HEK293 (cell line): ENCODE data around the gene RUSF1.

Experiments used
- CTCF ChIA-PET: fragments of 350-600 bp; formaldehyde crosslinking; extraction: SDS; loops from one replicate; lab custom pipeline; 2021; ENCODE audit warnings: antibody characterized with exemption; lab: Yijun Ruan, JAX
- POLR2A ChIA-PET: fragments of 300-600 bp; formaldehyde crosslinking; extraction: SDS; loops from one replicate; lab custom pipeline; 2020; ENCODE audit warnings: antibody characterized with exemption, inconsistent platforms; lab: Yijun Ruan, JAX
- H3K27ac ChIP-seq: fragments of 200-500 bp; sonication (Bioruptor generic); 2 replicates; pipeline ENCODE4 v1.5.1; 2014; ENCODE audit warnings: low read depth, low read length, control low read depth, inconsistent platforms; ENCODE audit errors: extremely low read depth
- H3K36me3 ChIP-seq, 2 experiments: fragments of 200-500 bp in 1 of 2; sonication (Bioruptor generic) in 1 of 2; 1 replicate in 1 of 2; 2 replicates in 1 of 2; pipeline ENCODE4 v1.5.1; 2014 to 2017; ENCODE audit warnings: inconsistent platforms in 2 of 2, low read length in 2 of 2; ENCODE audit not compliant: control insufficient read depth in 2 of 2, insufficient read depth in 1 of 2
- H3K4me1 ChIP-seq: fragments of 200-500 bp; sonication (Bioruptor generic); 2 replicates; pipeline ENCODE4 v1.5.1; 2014; ENCODE audit warnings: mild to moderate bottlenecking, low read length, inconsistent platforms; ENCODE audit not compliant: control insufficient read depth, insufficient read depth
- H3K4me3 ChIP-seq: 2 replicates; pipeline ENCODE4 v1.5.1; 2011; ENCODE audit warnings: low read depth, mild to moderate bottlenecking, control low read depth, low read length, moderate library complexity
- H3K9me3 ChIP-seq: fragments of 200-500 bp; sonication (Bioruptor generic); 2 replicates; pipeline ENCODE4 v1.5.1; 2014; ENCODE audit warnings: low read depth, low read length, inconsistent platforms; ENCODE audit not compliant: control insufficient read depth, insufficient read depth
- AEBP2 ChIP-seq: fragments of 450-650 bp; formaldehyde crosslinking; IDR thresholded peaks from 2 replicates; pipeline ENCODE4 v1.5.1; 2016; ENCODE audit warnings: missing biosample characterization, missing genetic modification characterization, borderline replicate concordance
- RBAK ChIP-seq: fragments of 450-650 bp; formaldehyde crosslinking; IDR thresholded peaks from 2 replicates; pipeline ENCODE4 v1.5.1; 2016; ENCODE audit warnings: missing biosample characterization, missing genetic modification characterization
- WT1 ChIP-seq: fragments of 450-650 bp; formaldehyde crosslinking; IDR thresholded peaks from 2 replicates; pipeline ENCODE4 v1.5.1; 2016; ENCODE audit warnings: missing biosample characterization, missing genetic modification characterization
- ZBTB11 ChIP-seq: fragments of 450-650 bp; formaldehyde crosslinking; conservative IDR thresholded peaks from 2 replicates; pipeline ENCODE4 v1.5.1; 2016; ENCODE audit warnings: low read depth, missing biosample characterization, missing genetic modification characterization
- ZNF10 ChIP-seq: fragments of 450-650 bp; formaldehyde crosslinking; IDR thresholded peaks from 2 replicates; pipeline ENCODE4 v1.5.1; 2017; ENCODE audit warnings: missing biosample characterization, missing genetic modification characterization
- ZNF146 ChIP-seq: fragments of 450-650 bp; formaldehyde crosslinking; IDR thresholded peaks from 2 replicates; pipeline ENCODE4 v1.5.1; 2016; ENCODE audit warnings: missing biosample characterization, missing genetic modification characterization
- ZNF174 ChIP-seq: fragments of 450-650 bp; formaldehyde crosslinking; IDR thresholded peaks from 2 replicates; pipeline ENCODE4 v1.5.0; 2017; ENCODE audit warnings: missing biosample characterization, mild to moderate bottlenecking, missing genetic modification characterization
- ZNF248 ChIP-seq: fragments of 450-650 bp; formaldehyde crosslinking; IDR thresholded peaks from 2 replicates; pipeline ENCODE4 v1.5.1; 2017; ENCODE audit warnings: missing biosample characterization, missing genetic modification characterization
- ZNF311 ChIP-seq: fragments of 450-650 bp; formaldehyde crosslinking; IDR thresholded peaks from 2 replicates; pipeline ENCODE4 v1.5.1; 2017; ENCODE audit warnings: missing biosample characterization, missing genetic modification characterization, borderline replicate concordance
- ZNF433 ChIP-seq: fragments of 450-650 bp; formaldehyde crosslinking; IDR thresholded peaks from 2 replicates; pipeline ENCODE4 v1.5.1; 2016; ENCODE audit warnings: missing biosample characterization, missing genetic modification characterization, low read depth
- ZNF558 ChIP-seq: fragments of 450-650 bp; formaldehyde crosslinking; IDR thresholded peaks from 2 replicates; pipeline ENCODE4 v1.5.1; 2016; ENCODE audit warnings: missing biosample characterization, missing genetic modification characterization
- ZNF561 ChIP-seq: fragments of 450-650 bp; IDR thresholded peaks from 2 replicates; pipeline ENCODE4 v1.5.1; 2018; ENCODE audit warnings: missing biosample characterization, missing genetic modification characterization, borderline replicate concordance
- ZNF580 ChIP-seq: fragments of 450-650 bp; formaldehyde crosslinking; IDR thresholded peaks from 2 replicates; pipeline ENCODE4 v1.5.1; 2016; ENCODE audit warnings: missing biosample characterization, missing genetic modification characterization
- ZNF585B ChIP-seq: fragments of 450-650 bp; formaldehyde crosslinking; IDR thresholded peaks from 2 replicates; pipeline ENCODE4 v1.5.1; 2016; ENCODE audit warnings: missing biosample characterization, missing genetic modification characterization
- ZNF704 ChIP-seq: fragments of 450-650 bp; formaldehyde crosslinking; IDR thresholded peaks from 2 replicates; pipeline ENCODE4 v1.5.1; 2016; ENCODE audit warnings: missing biosample characterization, missing genetic modification characterization
- TF ChIP-seq, protein P1 (sequence below): fragments of 450-650 bp; formaldehyde crosslinking; IDR thresholded peaks from 2 replicates; pipeline ENCODE4 v1.5.0; 2017; ENCODE audit warnings: missing biosample characterization, missing genetic modification characterization, borderline replicate concordance
- TF ChIP-seq, protein P2 (sequence below): fragments of 450-650 bp; formaldehyde crosslinking; IDR thresholded peaks from 2 replicates; pipeline ENCODE4 v1.5.1; 2016; ENCODE audit warnings: missing biosample characterization, missing genetic modification characterization, low read depth
- TF ChIP-seq, protein P3 (sequence below): fragments of 450-650 bp; formaldehyde crosslinking; IDR thresholded peaks from 2 replicates; pipeline ENCODE4; 2016; ENCODE audit warnings: missing biosample characterization, missing genetic modification characterization

The RUSF1 gene

DNA sequence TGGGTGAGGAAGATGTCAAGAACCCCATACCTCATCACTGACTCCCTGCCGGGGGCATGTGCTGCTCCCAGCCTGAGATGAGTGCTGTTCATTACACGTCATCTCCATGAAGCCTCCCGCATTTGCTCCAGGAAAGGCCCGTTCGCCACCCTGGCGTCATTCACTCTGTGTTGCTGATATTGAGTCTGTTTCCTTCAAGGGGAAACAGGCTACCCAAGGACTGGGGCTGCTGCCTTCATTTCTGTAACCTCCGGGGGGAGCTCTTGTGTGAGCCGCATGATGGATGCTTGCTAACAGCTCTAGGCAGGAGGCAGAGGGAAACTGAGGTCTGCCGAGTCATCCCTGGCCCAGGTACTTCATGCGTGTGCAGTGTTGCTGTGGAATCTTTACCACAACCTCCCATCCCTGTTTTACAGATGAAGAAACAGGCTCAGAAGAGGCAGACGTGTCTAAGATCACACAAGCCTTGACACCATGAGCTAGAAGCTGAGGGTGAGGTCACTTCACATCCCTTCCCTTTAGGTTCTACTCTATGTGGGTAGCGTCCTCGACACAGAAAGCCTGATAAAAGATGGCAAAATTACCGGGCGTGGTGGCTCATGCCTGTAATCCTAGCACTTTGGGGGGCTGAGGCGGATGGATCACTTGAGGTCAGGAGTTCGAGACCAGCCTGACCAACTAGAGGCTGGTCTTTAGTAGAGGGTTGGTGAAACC lies 52.4 kb downstream of the RUSF1 start:
- Histone ChIP-seq H3K27ac (no peak overlapping the region), H3K36me3 (peaks cover 0 to 23% of the 10 kb centered on the region in 2 experiments; a peak in 1 of 3 replicates), H3K9me3 (no peaks in the 10 kb centered on the region), H3K4me3 (no peak overlapping the region), H3K4me1 (peaks cover 13% of the 10 kb centered on the region)
- no peak for TF ChIP-seq ZNF704
- TF ChIP-seq ZNF248 (tag by site-specific recombination): no peak
- TF ChIP-seq ZNF146 (tag by site-specific recombination): no peak
- no peak for TF ChIP-seq RBAK
- no peak for TF ChIP-seq ZNF561 (tag by site-specific recombination)
- TF ChIP-seq ZNF174 (tag by site-specific recombination): no peak
- TF ChIP-seq ZNF10 (tag by site-specific recombination): no peak
- TF ChIP-seq AEBP2 (tag by site-specific recombination): no peak
- TF ChIP-seq, protein P1, sequence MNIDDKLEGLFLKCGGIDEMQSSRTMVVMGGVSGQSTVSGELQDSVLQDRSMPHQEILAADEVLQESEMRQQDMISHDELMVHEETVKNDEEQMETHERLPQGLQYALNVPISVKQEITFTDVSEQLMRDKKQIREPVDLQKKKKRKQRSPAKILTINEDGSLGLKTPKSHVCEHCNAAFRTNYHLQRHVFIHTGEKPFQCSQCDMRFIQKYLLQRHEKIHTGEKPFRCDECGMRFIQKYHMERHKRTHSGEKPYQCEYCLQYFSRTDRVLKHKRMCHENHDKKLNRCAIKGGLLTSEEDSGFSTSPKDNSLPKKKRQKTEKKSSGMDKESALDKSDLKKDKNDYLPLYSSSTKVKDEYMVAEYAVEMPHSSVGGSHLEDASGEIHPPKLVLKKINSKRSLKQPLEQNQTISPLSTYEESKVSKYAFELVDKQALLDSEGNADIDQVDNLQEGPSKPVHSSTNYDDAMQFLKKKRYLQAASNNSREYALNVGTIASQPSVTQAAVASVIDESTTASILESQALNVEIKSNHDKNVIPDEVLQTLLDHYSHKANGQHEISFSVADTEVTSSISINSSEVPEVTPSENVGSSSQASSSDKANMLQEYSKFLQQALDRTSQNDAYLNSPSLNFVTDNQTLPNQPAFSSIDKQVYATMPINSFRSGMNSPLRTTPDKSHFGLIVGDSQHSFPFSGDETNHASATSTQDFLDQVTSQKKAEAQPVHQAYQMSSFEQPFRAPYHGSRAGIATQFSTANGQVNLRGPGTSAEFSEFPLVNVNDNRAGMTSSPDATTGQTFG (tag by site-specific recombination): no peak
- TF ChIP-seq, protein P2, sequence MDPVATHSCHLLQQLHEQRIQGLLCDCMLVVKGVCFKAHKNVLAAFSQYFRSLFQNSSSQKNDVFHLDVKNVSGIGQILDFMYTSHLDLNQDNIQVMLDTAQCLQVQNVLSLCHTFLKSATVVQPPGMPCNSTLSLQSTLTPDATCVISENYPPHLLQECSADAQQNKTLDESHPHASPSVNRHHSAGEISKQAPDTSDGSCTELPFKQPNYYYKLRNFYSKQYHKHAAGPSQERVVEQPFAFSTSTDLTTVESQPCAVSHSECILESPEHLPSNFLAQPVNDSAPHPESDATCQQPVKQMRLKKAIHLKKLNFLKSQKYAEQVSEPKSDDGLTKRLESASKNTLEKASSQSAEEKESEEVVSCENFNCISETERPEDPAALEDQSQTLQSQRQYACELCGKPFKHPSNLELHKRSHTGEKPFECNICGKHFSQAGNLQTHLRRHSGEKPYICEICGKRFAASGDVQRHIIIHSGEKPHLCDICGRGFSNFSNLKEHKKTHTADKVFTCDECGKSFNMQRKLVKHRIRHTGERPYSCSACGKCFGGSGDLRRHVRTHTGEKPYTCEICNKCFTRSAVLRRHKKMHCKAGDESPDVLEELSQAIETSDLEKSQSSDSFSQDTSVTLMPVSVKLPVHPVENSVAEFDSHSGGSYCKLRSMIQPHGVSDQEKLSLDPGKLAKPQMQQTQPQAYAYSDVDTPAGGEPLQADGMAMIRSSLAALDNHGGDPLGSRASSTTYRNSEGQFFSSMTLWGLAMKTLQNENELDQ (tag by site-specific recombination): no peak
- TF ChIP-seq WT1 (tag by site-specific recombination): no peak
- POLR2A ChIA-PET: interaction anchor here (0.7 to 1.2 kb wide), 2 partner anchors 27 to 240 kb away, joined by 3 read pairs; partner anchors contain the start of gene COX6A2
- CTCF ChIA-PET: interaction anchor here (0.7 to 5.3 kb wide), 6 partner anchors 12 to 412 kb away, joined by 3 to 27 read pairs (median 4); partner anchors contain the start of gene ZNF843

DNA sequence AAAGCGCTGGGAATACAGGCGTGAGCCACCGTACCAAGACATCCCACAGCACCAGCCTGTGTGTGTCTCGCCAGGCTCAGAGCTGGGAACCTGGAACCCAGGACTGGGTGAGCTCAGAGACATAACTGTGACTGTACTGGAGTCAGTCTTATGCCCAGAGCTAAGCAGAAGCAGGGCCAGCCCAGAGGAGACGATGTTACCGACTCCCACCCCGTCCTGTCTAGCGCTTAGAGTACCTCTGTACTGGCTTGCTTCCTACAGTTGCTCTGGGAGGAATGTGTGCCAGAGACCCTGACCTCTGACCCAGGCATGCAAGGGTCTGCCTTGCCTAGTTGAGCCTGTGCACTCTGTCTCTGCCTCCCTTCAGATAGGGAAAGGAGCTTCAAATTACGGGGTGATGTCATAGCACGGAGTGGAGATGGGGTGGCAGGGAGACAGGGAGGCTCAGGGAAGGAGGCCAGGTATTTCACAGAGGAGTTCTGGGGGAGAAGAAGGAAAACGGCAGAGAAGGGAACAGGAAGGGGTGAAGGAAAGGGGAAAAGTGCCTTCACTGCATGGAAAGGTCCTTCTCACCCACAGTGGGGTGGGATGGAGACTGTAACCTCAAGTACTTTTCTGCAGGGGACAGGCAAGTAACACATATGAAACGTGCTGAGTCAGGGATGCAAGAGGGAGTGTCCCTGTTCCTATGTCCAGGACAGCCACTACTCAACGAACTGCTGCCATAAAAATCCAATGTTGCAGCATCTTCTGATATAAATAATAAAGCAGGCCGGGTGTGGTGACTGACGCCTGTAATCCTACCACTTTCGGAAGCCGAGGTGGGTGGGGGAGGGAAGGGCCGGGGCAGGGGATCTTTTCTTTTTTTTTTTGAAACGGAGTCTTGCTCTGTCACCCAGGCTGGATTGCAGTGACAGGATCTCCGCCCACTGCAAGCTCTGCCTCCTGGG lies 54.7 kb downstream of the RUSF1 start:
- Histone ChIP-seq H3K9me3 (no peaks in the 10 kb centered on the region), H3K4me1 (peaks cover 13% of the 10 kb centered on the region), H3K27ac (no peak overlapping the region), H3K36me3 (peaks cover 0 to 23% of the 10 kb centered on the region in 2 experiments; a peak in 1 of 3 replicates), H3K4me3 (no peak overlapping the region)
- ChIA-PET CTCF (interaction anchor here (1.3 to 5.3 kb wide), 5 partner anchors 7 to 469 kb away, joined by 4 to 27 read pairs (median 9); partner anchors contain the start of genes HSD3B7 and ZNF843), POLR2A (interaction anchor here (0.5 to 0.7 kb wide), 3 partner anchors 25 to 250 kb away, joined by 3 to 8 read pairs (median 3); no protein-coding TSS in a partner anchor)
- no peak for TF ChIP-seq ZNF311
- no peak for TF ChIP-seq ZNF585B (tag by site-specific recombination)
- TF ChIP-seq ZNF580 (tag by site-specific recombination): no peak
- TF ChIP-seq ZNF558: peak; percentile 48; the same call in 1 of the 2 replicates
- no peak for TF ChIP-seq ZNF433
- no peak for TF ChIP-seq ZBTB11 (tag by site-specific recombination)
- TF ChIP-seq, protein P3, sequence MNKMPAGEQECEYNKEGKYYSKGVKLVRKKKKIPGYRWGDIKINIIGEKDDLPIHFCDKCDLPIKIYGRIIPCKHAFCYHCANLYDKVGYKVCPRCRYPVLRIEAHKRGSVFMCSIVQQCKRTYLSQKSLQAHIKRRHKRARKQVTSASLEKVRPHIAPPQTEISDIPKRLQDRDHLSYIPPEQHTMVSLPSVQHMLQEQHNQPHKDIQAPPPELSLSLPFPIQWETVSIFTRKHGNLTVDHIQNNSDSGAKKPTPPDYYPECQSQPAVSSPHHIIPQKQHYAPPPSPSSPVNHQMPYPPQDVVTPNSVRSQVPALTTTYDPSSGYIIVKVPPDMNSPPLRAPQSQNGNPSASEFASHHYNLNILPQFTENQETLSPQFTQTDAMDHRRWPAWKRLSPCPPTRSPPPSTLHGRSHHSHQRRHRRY (tag by site-specific recombination): 0 out of 2 replicates have a peak, but pooled peaks have one; percentile 48
